GM10266 (cell line): ENCODE measurements around the gene MAGI2.

Experiments
- DNase-seq: peaks from one replicate; pipeline ENCODE4 v3.0.0; 2012; ENCODE audit errors: extremely low spot score
- TF ChIP-seq, protein P1 (sequence below): IDR thresholded peaks from 2 replicates; pipeline ENCODE4 v1.5.1; 2012; ENCODE audit warnings: mild to moderate bottlenecking, low read depth; ENCODE audit not compliant: control insufficient read depth, insufficient read depth; ENCODE audit errors: missing control alignments

The MAGI2 gene

GRCh38 chr7:79381921-79382320, 71.5 kb downstream of the MAGI2 start:
- DNase-seq: no peak
- TF ChIP-seq, protein P1, sequence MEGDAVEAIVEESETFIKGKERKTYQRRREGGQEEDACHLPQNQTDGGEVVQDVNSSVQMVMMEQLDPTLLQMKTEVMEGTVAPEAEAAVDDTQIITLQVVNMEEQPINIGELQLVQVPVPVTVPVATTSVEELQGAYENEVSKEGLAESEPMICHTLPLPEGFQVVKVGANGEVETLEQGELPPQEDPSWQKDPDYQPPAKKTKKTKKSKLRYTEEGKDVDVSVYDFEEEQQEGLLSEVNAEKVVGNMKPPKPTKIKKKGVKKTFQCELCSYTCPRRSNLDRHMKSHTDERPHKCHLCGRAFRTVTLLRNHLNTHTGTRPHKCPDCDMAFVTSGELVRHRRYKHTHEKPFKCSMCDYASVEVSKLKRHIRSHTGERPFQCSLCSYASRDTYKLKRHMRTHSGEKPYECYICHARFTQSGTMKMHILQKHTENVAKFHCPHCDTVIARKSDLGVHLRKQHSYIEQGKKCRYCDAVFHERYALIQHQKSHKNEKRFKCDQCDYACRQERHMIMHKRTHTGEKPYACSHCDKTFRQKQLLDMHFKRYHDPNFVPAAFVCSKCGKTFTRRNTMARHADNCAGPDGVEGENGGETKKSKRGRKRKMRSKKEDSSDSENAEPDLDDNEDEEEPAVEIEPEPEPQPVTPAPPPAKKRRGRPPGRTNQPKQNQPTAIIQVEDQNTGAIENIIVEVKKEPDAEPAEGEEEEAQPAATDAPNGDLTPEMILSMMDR: no peak

DNA sequence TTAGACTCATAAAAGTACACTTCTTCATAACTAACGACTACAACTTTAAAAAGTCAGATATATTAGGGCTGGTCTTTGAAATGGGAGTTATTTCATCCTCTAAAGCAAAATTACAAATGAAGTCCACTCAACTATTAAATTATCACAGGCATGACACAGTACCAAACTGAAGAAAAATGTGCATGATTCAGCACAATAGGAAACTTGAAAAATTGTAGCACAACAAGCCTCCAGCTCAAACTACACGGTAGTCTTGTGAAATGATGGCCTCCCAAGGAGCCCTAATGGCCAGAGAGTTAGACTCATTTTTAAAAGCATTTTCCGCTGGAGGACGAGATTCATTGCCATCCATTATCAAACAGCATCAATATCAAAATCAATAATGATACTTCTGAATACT, 76.4 kb downstream of the MAGI2 start:
- no peak for DNase-seq
- TF ChIP-seq, protein P1: no peak

- DNase-seq: no peak
- TF ChIP-seq, protein P1: no peak
These were observed 77.0 kb downstream of the MAGI2 start for GRCh38 chr7:79376299-79377025.

DNA sequence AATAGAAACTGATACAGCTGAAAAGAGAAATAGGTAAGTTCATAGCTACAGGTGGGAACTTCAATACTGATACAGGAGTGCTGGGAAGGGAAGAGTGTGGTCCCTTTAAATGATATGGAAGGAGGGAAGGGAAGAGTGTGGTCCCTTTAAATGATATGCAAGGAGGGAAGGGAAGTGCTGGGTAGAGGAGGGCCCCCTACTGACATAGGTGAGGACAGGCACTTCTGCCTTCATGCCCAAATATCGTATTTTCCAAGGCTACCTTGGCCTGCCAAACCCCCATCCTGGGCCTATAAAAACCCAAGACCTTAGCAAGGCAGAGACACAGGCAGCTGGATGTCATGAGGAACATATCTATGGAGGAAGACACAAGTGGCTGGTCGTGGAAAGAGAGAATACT, 92.3 kb downstream of the MAGI2 start:
- no peak for DNase-seq
- TF ChIP-seq, protein P1: no peak

DNA sequence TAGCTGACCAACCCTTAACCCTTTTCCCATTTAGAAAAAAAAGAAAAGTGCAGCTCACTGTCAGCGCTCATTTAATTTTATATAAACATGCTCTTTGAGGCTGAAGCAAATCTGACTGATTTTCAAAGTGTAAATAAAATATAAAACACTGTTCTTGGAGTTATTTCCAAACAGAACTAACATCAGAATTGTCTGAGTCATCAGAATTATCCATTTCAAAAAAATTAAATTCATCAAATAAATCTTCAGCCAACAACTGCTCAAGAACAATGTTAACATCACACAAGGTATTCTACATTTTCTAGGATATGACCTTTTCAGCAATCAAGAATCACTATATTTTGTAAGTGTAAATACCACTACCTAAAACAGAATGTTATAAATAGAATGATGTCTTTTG, 93.6 kb downstream of the MAGI2 start:
- TF ChIP-seq, protein P1: no peak
- DNase-seq: no peak

DNA sequence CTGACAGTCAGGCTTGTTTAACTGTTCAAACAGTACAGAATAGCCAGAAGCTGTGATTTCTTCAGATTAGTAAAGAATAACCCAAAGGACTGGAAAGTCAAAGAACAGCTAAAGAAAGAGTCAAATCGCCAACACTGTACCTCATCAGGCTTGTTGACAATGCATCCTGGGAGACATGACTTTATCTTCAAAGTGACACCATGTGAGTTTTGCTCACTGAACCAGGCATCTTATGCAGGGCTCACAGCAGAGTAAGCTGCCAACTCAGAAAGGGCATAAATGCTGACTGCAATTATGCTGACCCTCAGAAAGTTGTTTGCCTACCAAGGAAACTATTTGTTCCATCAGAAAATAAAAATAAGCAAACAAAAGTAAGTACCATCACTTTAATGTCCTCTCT, 96.4 kb downstream of the MAGI2 start:
- DNase-seq: no peak
- TF ChIP-seq, protein P1: no peak

DNA sequence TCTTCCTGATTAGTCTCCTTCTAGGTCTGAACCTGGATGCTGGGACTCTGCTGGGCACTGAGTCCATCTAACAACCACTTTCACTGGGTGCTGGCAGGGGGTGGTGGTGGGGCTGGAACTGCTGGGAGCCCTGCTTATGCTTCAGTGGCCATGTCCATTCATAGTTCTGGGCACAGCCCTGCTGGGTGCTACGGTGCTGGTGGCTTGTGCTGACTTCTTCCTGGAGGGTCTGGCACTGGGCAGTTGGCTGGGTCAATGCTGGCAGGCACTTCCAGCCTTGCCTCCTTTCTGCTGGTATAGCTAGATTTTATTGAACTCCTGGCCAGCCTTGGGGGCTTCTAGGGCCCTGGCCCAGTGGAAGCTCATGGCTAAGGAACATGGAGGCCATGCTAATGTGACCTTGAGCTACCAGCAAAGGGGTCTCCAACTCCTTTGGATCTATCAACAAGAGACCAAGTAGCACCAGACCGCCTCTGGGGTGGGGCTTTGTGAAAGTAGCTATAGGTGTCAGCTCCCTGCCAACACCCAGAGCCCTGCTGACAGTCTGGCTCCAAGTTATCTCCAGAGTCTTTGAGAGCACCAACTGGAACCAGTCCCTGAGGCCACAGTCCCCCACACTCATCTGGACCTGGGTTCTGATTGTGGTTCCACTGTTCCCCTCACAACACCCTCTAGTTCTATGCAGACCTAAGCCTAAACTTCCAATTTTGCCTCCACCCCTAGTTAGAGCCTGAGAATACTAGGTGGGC, 99.6 kb downstream of the MAGI2 start:
- no peak for DNase-seq
- TF ChIP-seq, protein P1: no peak
